Liver (tissue), 9 donors: ENCODE data around the gene NBAS. TPM values are rescaled to one million over a fixed set of nuclear protein-coding genes. Genes with fewer than 3 reads are reported as not detected.

ENCODE experiments used
- DNase-seq: peaks from one replicate; pipeline ENCODE4 v3.0.0-alpha.2; 2017; ENCODE audit warnings: low spot score
- H3K27ac ChIP-seq, 2 donors: one replicate each; pipeline ENCODE4 v1.7.0; 2013; ENCODE audit warnings: inconsistent platforms in 2 of 2, low read length in 2 of 2, control low read depth in 1 of 2, low read depth in 1 of 2, mild to moderate bottlenecking in 1 of 2
- H3K27me3 ChIP-seq, 4 donors: one replicate each; pipeline versions ENCODE4 v1.6.1 to v1.7.0; 2013; ENCODE audit warnings: low read length in 3 of 4, inconsistent platforms in 1 of 4, mild to moderate bottlenecking in 1 of 4, moderate library complexity in 1 of 4; ENCODE audit not compliant: control insufficient read depth in 4 of 4, insufficient read depth in 4 of 4
- H3K36me3 ChIP-seq, 4 donors: one replicate each; pipeline versions ENCODE4 v1.6.1 to v1.7.0; 2013; ENCODE audit warnings: low read length in 3 of 4, mild to moderate bottlenecking in 3 of 4, low read depth in 1 of 4, moderate library complexity in 1 of 4; ENCODE audit not compliant: control insufficient read depth in 4 of 4, insufficient read depth in 3 of 4
- H3K4me1 ChIP-seq, 4 donors: one replicate each; pipeline versions ENCODE4 v1.6.1 to v1.7.0; 2013; ENCODE audit warnings: low read length in 3 of 4, mild to moderate bottlenecking in 3 of 4, moderate library complexity in 1 of 4; ENCODE audit not compliant: control insufficient read depth in 4 of 4, insufficient read depth in 4 of 4
- H3K4me3 ChIP-seq, 3 donors: one replicate each; pipeline versions ENCODE4 v1.6.1 to v1.7.0; 2013; ENCODE audit warnings: low read length in 3 of 3, control low read depth in 1 of 3, low read depth in 1 of 3, mild to moderate bottlenecking in 1 of 3
- H3K9ac ChIP-seq, 2 donors: one replicate each; pipeline ENCODE4 v1.7.0; 2013; ENCODE audit warnings: low read length in 2 of 2, mild to moderate bottlenecking in 2 of 2, moderate library complexity in 2 of 2, control low read depth in 1 of 2, low read depth in 1 of 2
- H3K9me3 ChIP-seq, 4 donors: one replicate each; pipeline versions ENCODE4 v1.6.1 to v1.7.0; 2013; ENCODE audit warnings: low read length in 3 of 4; ENCODE audit not compliant: control insufficient read depth in 4 of 4
- EGR1 ChIP-seq, 2 donors: IDR thresholded peaks; 2 replicates each; pipeline ENCODE4 v1.6.1; 2016 to 2018; ENCODE audit warnings: antibody characterized with exemption in 2 of 2, low read depth in 2 of 2
- FOXA2 ChIP-seq: IDR thresholded peaks from 2 replicates; pipeline ENCODE4 v1.6.1; 2016; ENCODE audit warnings: antibody characterized with exemption
- GABPA ChIP-seq, 2 donors: IDR thresholded peaks in 1 of 2; conservative IDR thresholded peaks in 1 of 2; 2 replicates each; pipeline ENCODE4 v1.6.1; 2016; ENCODE audit warnings: antibody characterized with exemption in 2 of 2, mild to moderate bottlenecking in 1 of 2, moderate library complexity in 1 of 2
- HNF4A ChIP-seq, 2 donors: conservative IDR thresholded peaks; 2 replicates each; pipeline ENCODE4 v1.6.1; 2016; ENCODE audit warnings: antibody characterized with exemption in 2 of 2, mild to moderate bottlenecking in 2 of 2
- HNF4G ChIP-seq: IDR thresholded peaks from 2 replicates; pipeline ENCODE4 v1.6.1; 2016; ENCODE audit warnings: antibody characterized with exemption
- JUND ChIP-seq, 2 donors: IDR thresholded peaks; 2 replicates each; pipeline ENCODE4 v1.6.1; 2016; ENCODE audit warnings: antibody characterized with exemption in 2 of 2
- NR2F2 ChIP-seq: IDR thresholded peaks from 2 replicates; pipeline ENCODE4 v1.6.1; 2016; ENCODE audit warnings: antibody characterized with exemption
- RAD21 ChIP-seq, 2 donors: IDR thresholded peaks; 2 replicates each; pipeline ENCODE4 v1.6.1; 2016; ENCODE audit warnings: antibody characterized with exemption in 2 of 2, mild to moderate bottlenecking in 2 of 2
- RXRA ChIP-seq, 2 donors: IDR thresholded peaks; 2 replicates each; pipeline ENCODE4 v1.6.1; 2017 to 2018; ENCODE audit warnings: antibody characterized with exemption in 2 of 2, mild to moderate bottlenecking in 1 of 2
- SP1 ChIP-seq: IDR thresholded peaks from 2 replicates; pipeline ENCODE4 v1.6.1; 2018; ENCODE audit warnings: antibody characterized with exemption, mild to moderate bottlenecking
- TAF1 ChIP-seq: conservative IDR thresholded peaks from 2 replicates; pipeline ENCODE4 v1.6.1; 2016; ENCODE audit warnings: antibody characterized with exemption, mild to moderate bottlenecking
- YY1 ChIP-seq: IDR thresholded peaks from 2 replicates; pipeline ENCODE4 v1.6.1; 2016; ENCODE audit warnings: antibody characterized with exemption, mild to moderate bottlenecking
- WGBS: extraction: QIAGEN DNeasy Blood & Tissue Kit; methylation state at CpG from one replicate; pipeline ENCODE4 v1.1.7; 2013; 5-methylcytosine and 5-hydroxymethylcytosine counted together
- polyA plus RNA-seq, 2 donors: library from polyadenylated mRNA; stranded (reverse) in 1 of 2; unstranded in 1 of 2; fragments of 200-250 nt in 1 of 2; fragments of >200 nt in 1 of 2; fragmentation: Nextera tagmentation in 1 of 2; extraction: Ambion mirVana in 1 of 2; gene quantifications; one replicate each; pipeline versions ENCODE4 v1.2.1 to v1.2.3, GENCODE V29; 2013 to 2015
- total RNA-seq, 2 donors: library from RNA; depleted of rRNA; stranded (reverse); fragments of >200 nt; gene quantifications; one replicate each; pipeline ENCODE4 v1.2.3, GENCODE V29; 2014
- TF ChIP-seq, protein P1 (sequence below): fragments of 150-350 bp; IDR thresholded peaks from 2 replicates; pipeline ENCODE4 v1.5.1; 2017; ENCODE audit warnings: improper control_type of control experiment, low read depth, low read length; ENCODE audit not compliant: missing input control
- TF ChIP-seq, protein P2 (sequence below): IDR thresholded peaks from 2 replicates; pipeline ENCODE4 v1.6.1; 2016; ENCODE audit warnings: antibody characterized with exemption, mild to moderate bottlenecking
- TF ChIP-seq, protein P3 (sequence below): IDR thresholded peaks from 2 replicates; pipeline ENCODE4 v1.6.1; 2016; ENCODE audit warnings: antibody characterized with exemption
- TF ChIP-seq, protein P4 (sequence below): IDR thresholded peaks from 2 replicates; pipeline ENCODE4 v1.6.1; 2016; ENCODE audit warnings: antibody characterized with exemption
- donor health status: healthy.
- donor health status: healthy.
- donor health status: healthy.
- donor health status: healthy.
- donor health status: healthy.

Gene NBAS
- total and polyA plus RNA-seq, 4 donors, result 10.5 to 40.0 (median 18.9) TPM

DNA sequence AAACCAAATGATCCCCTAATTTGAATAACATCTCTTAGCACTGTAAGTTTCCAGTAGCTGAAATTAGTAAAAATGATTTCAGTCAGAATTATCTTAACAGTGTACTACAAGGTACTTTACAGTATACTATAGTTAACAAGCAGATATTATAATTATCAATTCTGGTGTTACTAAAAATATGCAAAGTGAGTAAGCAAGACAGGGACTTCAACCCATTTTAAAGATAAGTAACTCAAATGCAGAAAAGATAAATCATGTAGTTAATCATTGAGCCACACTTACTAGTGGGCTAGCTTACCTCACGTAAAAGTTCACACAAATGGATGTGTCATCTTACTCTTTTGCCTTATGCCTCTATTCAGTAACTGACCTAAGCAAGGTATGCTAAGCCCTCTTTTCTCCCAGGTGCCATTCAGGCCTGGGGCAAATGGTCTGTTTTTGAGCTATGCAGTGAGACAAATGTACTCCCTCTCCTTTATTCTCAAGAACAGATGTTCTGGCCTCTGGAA, 101.0 kb downstream of the NBAS start (continued):
- TF ChIP-seq, protein P1, sequence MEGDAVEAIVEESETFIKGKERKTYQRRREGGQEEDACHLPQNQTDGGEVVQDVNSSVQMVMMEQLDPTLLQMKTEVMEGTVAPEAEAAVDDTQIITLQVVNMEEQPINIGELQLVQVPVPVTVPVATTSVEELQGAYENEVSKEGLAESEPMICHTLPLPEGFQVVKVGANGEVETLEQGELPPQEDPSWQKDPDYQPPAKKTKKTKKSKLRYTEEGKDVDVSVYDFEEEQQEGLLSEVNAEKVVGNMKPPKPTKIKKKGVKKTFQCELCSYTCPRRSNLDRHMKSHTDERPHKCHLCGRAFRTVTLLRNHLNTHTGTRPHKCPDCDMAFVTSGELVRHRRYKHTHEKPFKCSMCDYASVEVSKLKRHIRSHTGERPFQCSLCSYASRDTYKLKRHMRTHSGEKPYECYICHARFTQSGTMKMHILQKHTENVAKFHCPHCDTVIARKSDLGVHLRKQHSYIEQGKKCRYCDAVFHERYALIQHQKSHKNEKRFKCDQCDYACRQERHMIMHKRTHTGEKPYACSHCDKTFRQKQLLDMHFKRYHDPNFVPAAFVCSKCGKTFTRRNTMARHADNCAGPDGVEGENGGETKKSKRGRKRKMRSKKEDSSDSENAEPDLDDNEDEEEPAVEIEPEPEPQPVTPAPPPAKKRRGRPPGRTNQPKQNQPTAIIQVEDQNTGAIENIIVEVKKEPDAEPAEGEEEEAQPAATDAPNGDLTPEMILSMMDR, result no peak
- no peak for TF ChIP-seq SP1
- TF ChIP-seq FOXA2, result no peak
- no peak for TF ChIP-seq JUND (IDR thresholded peaks at IDR 0.05)

DNA sequence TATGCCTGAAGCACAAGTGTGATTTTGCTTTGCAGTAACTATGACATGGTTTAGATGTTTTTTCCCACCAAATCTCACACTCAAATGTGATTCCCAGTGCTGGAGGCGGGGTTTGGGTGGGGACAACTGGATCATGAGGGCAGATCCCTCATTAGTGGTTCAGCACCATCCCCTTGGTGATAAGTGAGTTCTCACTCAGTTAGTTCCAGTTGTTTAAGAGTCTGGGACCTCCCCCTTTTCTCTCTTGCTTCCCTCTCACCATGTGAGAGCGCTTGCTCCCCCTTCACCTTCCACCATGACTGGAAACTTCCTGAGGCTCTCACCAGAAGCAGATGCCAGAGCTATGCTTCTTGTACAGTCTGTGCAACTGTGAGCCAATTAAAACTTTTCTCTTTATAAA, 102.9 kb downstream of the NBAS start:
- Histone ChIP-seq H3K9me3 (no peaks in the 10 kb centered on the region), H3K27me3 (no peaks in the 10 kb centered on the region), H3K4me1 (peaks cover 0 to 4% (median 0%) of the 10 kb centered on the region in 4 donors), H3K9ac (no peak overlapping the region), H3K36me3 (peaks cover 0 to 13% (median 1%) of the 10 kb centered on the region in 4 donors), H3K4me3 (no peak overlapping the region), H3K27ac (no peak overlapping the region)
- DNase-seq, result no peak
- 97% methylated on average over 2 of the region's 2 CpGs for WGBS
- TF ChIP-seq TAF1 (no peak), FOXA2 (no peak), HNF4G (no peak), RXRA (IDR thresholded peaks at IDR 0.05) (no peak), GABPA (IDR thresholded peaks at IDR 0.05 in 1 of 2, conservative IDR thresholded peaks at IDR 0.05 in 1 of 2) (no peak), SP1 (no peak), RAD21 (IDR thresholded peaks at IDR 0.05) (no peak), YY1 (no peak), NR2F2 (no peak), EGR1 (IDR thresholded peaks at IDR 0.05; ENCODE audit: low read depth in 2 of 2) (no peak), JUND (IDR thresholded peaks at IDR 0.05) (no peak), HNF4A (conservative IDR thresholded peaks at IDR 0.05) (no peak)
- TF ChIP-seq, protein P2, sequence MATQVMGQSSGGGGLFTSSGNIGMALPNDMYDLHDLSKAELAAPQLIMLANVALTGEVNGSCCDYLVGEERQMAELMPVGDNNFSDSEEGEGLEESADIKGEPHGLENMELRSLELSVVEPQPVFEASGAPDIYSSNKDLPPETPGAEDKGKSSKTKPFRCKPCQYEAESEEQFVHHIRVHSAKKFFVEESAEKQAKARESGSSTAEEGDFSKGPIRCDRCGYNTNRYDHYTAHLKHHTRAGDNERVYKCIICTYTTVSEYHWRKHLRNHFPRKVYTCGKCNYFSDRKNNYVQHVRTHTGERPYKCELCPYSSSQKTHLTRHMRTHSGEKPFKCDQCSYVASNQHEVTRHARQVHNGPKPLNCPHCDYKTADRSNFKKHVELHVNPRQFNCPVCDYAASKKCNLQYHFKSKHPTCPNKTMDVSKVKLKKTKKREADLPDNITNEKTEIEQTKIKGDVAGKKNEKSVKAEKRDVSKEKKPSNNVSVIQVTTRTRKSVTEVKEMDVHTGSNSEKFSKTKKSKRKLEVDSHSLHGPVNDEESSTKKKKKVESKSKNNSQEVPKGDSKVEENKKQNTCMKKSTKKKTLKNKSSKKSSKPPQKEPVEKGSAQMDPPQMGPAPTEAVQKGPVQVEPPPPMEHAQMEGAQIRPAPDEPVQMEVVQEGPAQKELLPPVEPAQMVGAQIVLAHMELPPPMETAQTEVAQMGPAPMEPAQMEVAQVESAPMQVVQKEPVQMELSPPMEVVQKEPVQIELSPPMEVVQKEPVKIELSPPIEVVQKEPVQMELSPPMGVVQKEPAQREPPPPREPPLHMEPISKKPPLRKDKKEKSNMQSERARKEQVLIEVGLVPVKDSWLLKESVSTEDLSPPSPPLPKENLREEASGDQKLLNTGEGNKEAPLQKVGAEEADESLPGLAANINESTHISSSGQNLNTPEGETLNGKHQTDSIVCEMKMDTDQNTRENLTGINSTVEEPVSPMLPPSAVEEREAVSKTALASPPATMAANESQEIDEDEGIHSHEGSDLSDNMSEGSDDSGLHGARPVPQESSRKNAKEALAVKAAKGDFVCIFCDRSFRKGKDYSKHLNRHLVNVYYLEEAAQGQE, result no peak
- TF ChIP-seq, protein P3, sequence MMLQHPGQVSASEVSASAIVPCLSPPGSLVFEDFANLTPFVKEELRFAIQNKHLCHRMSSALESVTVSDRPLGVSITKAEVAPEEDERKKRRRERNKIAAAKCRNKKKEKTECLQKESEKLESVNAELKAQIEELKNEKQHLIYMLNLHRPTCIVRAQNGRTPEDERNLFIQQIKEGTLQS, result no peak
- TF ChIP-seq, protein P4, sequence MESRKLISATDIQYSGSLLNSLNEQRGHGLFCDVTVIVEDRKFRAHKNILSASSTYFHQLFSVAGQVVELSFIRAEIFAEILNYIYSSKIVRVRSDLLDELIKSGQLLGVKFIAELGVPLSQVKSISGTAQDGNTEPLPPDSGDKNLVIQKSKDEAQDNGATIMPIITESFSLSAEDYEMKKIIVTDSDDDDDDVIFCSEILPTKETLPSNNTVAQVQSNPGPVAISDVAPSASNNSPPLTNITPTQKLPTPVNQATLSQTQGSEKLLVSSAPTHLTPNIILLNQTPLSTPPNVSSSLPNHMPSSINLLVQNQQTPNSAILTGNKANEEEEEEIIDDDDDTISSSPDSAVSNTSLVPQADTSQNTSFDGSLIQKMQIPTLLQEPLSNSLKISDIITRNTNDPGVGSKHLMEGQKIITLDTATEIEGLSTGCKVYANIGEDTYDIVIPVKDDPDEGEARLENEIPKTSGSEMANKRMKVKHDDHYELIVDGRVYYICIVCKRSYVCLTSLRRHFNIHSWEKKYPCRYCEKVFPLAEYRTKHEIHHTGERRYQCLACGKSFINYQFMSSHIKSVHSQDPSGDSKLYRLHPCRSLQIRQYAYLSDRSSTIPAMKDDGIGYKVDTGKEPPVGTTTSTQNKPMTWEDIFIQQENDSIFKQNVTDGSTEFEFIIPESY, result no peak
